Measurements from ENCODE around the gene TNP2.
"Not testable (repeated sequence)": the region's sequence is repeated elsewhere in the genome, so short reads cannot be mapped to it uniquely, and the experiment has no call there.

TNP2 gene

GRCh38 chr16:11220507-11220906 lies 48.6 kb downstream of the TNP2 start:
- DNase-seq (ENCODE audit: low read depth in 1 of 2, low spot score in 1 of 2) = not testable (repeated sequence)

- DNase-seq (ENCODE audit: low read depth in 1 of 2, low spot score in 1 of 2) = no peak
Measured at GRCh38 chr16:11219178-11219577, 49.9 kb downstream of the TNP2 start.

- DNase-seq (ENCODE audit: low read depth in 1 of 2, low spot score in 1 of 2) = no peak
Measured at GRCh38 chr16:11218604-11218962, 50.5 kb downstream of the TNP2 start.

All from activated T-helper 1 cell treated with anti-CD3 and anti-CD28 coated beads, Interleukin-2, amount 50 U/mL, for 16 hours (primary cell).